Measurements from ENCODE around the gene AHR.
"Not testable (repeated sequence)": the region's sequence is repeated elsewhere in the genome, so short reads cannot be mapped to it uniquely, and the experiment has no call there.

Gene AHR

DNA sequence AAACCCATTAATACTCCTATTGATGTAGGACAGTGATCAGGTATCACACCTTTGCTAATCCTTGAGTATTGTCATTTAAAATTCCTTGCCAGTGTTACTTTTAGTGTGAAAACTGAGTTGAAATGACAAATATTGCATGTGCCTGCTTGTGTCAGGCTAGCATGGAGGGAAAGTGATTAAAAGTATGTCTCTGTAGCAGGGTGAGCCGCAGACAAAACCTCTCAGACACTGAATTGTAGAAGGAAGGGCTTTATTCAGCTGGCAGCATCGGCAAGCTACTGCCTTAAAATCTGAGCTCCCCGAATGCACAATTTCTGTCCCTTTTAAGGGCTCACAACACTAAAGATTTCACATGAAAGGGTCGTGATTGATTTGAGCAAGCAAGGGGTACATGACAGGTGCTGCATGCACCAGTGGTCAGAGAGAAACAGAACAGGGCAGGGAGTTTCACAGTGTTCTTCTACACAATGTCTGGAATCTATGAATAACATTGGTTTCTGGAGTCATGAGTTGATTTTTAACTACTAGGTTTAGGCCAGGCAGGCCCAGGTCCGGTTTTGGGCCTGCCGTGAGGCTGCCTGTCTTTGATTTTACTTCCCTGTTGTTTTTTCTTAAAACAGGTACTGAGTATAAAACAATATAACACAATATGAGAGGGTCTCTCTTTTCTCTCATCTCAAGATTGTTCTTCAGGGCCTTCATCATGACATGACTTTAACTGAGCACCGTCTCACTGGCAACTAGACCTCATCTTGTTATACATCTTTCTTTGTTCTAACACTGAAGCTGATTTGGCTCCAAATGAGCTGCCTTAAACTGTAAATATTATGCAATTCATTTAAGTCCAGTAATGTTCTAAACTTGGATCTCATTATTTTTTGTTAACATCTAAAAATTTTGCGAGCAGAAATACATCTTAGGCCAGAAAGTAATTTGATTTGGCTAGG, 84.2 kb downstream of the AHR start:
- DNase-seq: not testable (repeated sequence)

GRCh38 chr7:17384400-17384799, 85.9 kb downstream of the AHR start:
- DNase-seq: no peak

GRCh38 chr7:17385612-17386011, 87.2 kb downstream of the AHR start:
- DNase-seq: no peak

DNA sequence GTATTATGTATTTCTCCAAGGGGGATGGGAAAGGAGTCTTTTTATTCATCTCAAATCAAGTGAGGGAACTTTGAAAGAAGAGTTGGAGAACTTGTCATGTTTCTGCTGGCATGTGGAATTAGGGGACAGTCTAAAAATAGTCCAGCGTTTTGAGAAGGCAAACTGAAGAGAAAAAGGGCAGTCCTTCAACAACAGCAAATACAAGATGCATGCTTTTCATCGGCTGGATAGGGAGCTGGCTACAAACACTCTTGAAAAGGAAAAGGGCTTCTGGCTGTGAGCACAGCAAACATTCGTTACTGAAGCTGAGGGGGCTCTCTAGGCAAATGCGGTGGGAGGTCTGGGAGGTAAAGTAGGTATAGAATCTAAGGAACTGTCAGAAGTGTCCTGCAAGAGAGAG, 91.9 kb downstream of the AHR start:
- DNase-seq: no peak

DNA sequence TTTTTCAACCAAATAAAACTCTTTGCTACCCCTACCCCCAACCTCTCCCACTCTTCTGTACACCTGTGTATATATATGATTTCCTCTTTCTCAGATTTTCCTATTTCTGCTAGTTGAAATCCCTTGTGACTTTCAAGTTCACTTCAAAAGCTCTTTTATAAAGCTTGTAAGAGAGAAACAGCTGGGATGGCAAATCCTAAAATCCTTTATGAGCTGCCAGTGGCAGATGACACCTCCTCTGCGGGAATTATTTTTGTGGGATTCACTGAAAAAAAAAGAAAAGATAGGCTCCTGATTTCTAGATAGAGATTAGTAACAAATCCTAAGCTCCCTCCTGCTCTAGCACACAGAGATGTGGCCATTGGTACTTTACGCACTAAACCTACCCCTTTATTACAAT, 92.9 kb downstream of the AHR start:
- no peak for DNase-seq

- no peak for DNase-seq
Measured at GRCh38 chr7:17392846-17393245, 94.4 kb downstream of the AHR start.

GRCh38 chr7:17394563-17394962, 96.1 kb downstream of the AHR start:
- not testable (repeated sequence) for DNase-seq

Data from SIG-M5 (cell line).